ENCODE measurements around the gene PRKG1.

PRKG1 gene

GRCh38 chr10:51861051-51861450 lies 786.8 kb downstream of the PRKG1 start:
- FAIRE-seq: no peak

- no peak for FAIRE-seq
Measured at GRCh38 chr10:51861731-51862130, 787.4 kb downstream of the PRKG1 start.

- FAIRE-seq: no peak
Measured at GRCh38 chr10:51862149-51862548, 787.9 kb downstream of the PRKG1 start.

GRCh38 chr10:51867956-51868355 lies 793.7 kb downstream of the PRKG1 start:
- no peak for FAIRE-seq

- FAIRE-seq: no peak
Measured at GRCh38 chr10:51874131-51874530, 799.8 kb downstream of the PRKG1 start.

GRCh38 chr10:51875610-51876009 lies 801.3 kb downstream of the PRKG1 start:
- no peak for FAIRE-seq

- no peak for FAIRE-seq
Measured at GRCh38 chr10:51876503-51876902, 802.2 kb downstream of the PRKG1 start.

GRCh38 chr10:51876979-51877378 lies 802.7 kb downstream of the PRKG1 start:
- FAIRE-seq: no peak

- no peak for FAIRE-seq
Measured at GRCh38 chr10:51877636-51878035, 803.3 kb downstream of the PRKG1 start.

GRCh38 chr10:51878695-51879094 lies 804.4 kb downstream of the PRKG1 start:
- no peak for FAIRE-seq

- FAIRE-seq: no peak
Measured at GRCh38 chr10:51879238-51879637, 805.0 kb downstream of the PRKG1 start.

- FAIRE-seq: no peak
Measured at GRCh38 chr10:51881213-51881612, 806.9 kb downstream of the PRKG1 start.

GRCh38 chr10:51886438-51887068 lies 812.3 kb downstream of the PRKG1 start:
- FAIRE-seq: no peak

- FAIRE-seq: no peak
Measured at GRCh38 chr10:51888263-51888662, 814.0 kb downstream of the PRKG1 start.

GRCh38 chr10:51892313-51892712 lies 818.0 kb downstream of the PRKG1 start:
- no peak for FAIRE-seq

- FAIRE-seq: no peak
Measured at GRCh38 chr10:51892965-51893658, 818.8 kb downstream of the PRKG1 start.

- no peak for FAIRE-seq
Measured at GRCh38 chr10:51894771-51895578, 820.7 kb downstream of the PRKG1 start.

GRCh38 chr10:51896849-51897248 lies 822.6 kb downstream of the PRKG1 start:
- FAIRE-seq: no peak

- no peak for FAIRE-seq
Measured at GRCh38 chr10:51897560-51897959, 823.3 kb downstream of the PRKG1 start.

GRCh38 chr10:51900180-51900579 lies 825.9 kb downstream of the PRKG1 start:
- FAIRE-seq: no peak

GRCh38 chr10:51903675-51904074 lies 829.4 kb downstream of the PRKG1 start:
- no peak for FAIRE-seq

- FAIRE-seq: no peak
Measured at GRCh38 chr10:51905032-51905431, 830.7 kb downstream of the PRKG1 start.

GRCh38 chr10:51907361-51907760 lies 833.1 kb downstream of the PRKG1 start:
- no peak for FAIRE-seq

- FAIRE-seq: no peak
Measured at GRCh38 chr10:51910189-51910588, 835.9 kb downstream of the PRKG1 start.
